ENCODE data around the gene TMEM255B.
"Not testable (repeated sequence)": the region's sequence is repeated elsewhere in the genome, so short reads cannot be mapped to it uniquely, and the experiment has no call there.

The TMEM255B gene

DNA sequence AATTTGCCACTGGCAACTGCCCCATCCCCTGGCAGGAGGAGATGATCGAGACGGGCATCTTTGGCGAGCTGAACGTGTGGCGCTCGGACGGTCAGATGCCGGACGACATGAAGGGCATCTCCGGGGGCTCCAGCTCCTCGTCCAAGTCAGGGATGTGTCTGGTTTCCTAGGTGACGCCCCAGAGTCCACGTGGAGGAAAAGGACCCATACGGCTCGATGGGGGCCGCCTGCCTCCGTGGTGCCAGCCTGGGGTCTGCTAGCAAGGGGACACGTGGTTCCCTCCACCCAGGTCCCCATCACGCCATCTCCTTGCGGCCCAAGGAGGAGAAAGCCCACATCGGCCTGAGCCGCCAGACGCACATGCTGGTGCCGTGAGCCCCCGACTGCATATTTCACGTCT is 23.8 kb upstream of the TMEM255B start:
- no peak for DNase-seq

DNA sequence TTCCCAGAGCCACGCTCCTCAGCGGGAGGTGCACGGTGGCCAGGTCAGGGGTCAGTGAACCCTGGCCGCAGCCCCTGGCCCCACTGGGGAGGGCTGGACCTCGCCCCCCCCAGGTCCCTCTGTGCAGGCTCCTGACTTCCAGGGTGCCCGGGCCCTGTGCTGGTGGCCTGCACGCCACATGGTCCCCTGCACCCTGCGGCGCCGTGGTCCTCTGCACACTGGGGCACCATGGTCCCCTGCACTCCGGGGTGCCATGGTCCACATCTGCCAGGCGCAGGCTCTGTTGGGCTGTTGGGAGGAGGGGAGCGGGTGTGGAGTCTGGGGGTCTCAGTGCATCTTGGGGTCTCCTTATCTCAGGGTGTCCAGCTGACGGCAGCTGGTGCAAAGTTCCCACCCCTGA is 23.3 kb upstream of the TMEM255B start:
- no peak for DNase-seq

DNA sequence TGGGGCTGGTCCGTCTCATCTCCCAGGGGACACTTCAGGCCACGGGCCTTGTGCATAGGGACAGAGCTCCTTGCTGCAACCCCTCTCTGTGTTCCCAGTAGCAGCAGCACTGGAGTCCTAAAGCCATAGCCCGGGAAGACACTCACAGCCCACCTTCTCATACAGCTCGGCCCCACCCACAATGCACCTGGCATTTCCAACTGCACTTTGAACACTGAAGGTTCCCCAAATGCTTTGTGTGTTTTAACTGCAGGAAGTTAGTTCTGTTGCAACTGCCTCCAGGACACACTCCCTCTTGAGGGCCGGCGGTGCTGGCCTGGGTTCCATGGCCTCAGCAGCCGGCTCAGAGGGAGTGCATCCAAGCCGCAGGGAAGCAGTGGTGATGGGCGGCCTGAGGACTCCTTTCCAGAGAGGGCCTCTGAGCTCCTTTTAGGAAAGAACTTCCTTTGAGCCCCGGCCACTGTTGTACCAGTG is 22.7 kb upstream of the TMEM255B start:
- DNase-seq: no peak

DNA sequence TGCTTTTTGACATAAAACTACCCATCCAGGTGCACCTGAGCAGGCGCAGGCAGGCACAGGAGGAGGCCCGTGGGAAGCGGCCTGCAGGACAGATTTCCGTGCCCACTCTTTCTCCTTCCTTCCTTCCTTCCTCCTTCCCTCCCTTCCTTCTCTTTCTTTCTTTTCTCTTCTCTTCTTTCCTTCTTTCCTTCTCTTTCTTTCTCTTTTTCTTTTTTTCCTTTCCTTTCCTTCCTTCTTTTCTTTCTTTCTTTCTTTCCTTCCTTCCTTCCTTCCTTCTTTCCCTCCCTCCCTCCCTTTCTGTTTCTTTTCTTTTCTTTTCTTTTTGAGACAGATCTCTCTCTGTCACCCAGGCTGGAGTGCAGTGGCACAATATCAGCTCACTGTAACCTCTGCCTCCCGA is 21.2 kb upstream of the TMEM255B start:
- no peak for DNase-seq

DNA sequence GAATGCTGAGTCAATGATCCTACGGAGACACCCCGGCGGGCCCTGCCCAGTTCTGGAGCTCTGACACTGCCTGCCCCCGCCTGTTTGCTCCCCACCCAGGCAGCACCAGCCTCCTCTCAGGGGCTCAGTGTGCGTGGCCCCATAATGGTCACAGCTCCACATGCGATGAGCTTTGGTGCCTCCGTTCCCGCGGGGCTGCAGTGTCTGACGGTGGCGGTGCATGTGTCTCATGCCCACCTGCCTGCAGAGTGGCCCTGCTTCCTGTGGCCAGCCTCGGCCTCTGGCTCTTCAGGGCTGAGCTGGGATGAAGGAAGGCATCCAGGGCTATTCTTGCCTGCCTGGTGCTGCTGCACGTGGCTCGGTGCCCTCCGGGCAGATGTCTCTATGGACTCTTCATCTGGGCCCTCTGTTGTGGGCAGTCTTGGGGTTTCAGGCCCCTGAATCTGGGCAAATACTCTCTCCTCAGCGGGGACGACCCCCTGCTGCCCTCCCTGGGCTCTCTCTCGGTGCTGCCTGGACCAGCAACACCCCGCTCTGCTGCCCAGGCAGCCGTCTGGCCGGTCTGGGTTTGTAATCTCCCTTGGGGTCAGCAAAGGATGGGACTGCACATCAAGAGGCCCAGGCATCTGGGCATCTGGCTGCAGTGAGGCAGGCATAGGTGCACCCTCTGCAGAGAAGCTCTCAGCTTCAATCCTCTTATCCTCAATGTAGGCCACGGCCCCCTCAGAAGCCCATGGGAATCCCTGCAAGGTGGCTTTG is 19.3 kb upstream of the TMEM255B start:
- no peak for DNase-seq

DNA sequence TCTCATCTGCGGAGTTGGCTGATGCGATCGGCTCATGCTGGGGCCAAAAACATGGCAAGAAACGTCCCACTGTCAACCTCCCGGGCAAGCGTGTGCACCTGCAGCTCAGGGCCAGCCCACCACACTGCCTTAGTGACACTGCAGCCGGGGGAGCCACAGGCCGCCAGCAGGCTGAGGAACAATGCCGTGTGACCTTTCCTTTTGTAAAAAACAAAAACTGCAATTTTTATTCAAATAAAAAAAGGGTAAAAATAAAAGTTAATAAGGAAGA is 18.8 kb upstream of the TMEM255B start:
- DNase-seq: no peak

DNA sequence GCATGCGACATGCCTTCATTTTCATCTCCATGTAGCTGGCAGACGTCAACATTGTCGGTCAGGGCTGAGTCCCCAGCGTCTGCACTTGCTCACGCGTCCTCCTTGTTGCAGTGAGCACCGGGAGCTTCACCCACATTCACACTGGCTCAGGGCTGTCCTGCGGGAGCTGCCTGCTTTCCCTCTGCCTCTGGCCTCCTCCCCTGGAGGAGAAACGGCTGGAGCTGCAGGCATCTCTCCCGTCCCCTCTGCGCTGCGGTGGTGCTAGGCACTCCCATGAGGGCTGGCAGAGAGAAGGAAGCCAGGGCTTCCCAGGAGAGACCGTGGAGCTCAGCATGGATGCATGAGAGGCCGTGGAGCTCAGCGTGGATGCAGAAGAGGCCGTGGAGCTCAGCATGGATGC is 18.4 kb upstream of the TMEM255B start:
- no peak for DNase-seq

DNA sequence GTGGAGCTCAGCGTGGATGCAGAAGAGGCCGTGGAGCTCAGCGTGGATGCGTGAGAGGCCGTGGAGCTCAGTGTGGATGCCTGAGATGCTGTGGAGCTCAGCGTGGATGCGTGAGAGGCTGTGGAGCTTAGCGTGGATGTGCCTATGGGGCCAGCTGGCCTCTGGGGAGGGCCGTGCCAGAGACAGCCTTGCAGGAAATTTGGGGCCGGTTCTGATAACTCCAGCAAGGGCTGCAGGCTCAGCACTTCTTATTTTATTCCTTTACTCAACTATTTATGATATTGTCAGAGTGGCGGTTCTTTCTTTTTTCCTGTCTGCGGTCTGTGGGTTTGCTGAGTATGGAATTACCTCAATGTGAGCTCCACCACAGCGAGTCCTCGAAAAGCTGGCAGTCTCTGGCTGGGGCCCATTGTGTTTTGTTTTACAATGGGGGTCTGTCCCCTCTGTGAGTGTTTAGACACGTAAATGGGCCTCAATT is 17.8 kb upstream of the TMEM255B start:
- DNase-seq: peak in 1 of 2 donors; percentile 17

DNA sequence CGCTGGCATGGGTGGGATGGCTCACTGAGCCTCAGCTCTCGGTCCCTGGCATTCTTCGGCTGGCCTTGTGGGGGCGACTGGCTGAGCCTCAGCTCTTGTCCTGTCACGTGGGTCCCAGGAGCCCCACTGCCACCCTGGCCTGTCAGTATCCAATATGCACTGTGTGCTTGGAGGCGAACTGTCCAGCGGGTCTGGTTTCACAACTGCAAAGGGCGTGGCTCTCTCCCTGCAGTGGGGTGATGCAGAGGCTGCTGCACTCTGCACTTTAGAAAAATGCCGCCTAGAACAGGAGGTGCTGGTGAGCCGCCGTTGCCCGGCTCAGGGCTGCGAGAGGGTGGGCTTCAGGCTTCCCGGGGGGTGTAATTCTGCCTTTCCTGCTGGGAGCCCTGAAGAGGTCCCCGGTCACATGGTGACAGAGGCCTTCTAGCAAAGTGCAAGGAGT is 17.0 kb upstream of the TMEM255B start:
- DNase-seq: peak in 1 of 2 donors; percentile 42

DNA sequence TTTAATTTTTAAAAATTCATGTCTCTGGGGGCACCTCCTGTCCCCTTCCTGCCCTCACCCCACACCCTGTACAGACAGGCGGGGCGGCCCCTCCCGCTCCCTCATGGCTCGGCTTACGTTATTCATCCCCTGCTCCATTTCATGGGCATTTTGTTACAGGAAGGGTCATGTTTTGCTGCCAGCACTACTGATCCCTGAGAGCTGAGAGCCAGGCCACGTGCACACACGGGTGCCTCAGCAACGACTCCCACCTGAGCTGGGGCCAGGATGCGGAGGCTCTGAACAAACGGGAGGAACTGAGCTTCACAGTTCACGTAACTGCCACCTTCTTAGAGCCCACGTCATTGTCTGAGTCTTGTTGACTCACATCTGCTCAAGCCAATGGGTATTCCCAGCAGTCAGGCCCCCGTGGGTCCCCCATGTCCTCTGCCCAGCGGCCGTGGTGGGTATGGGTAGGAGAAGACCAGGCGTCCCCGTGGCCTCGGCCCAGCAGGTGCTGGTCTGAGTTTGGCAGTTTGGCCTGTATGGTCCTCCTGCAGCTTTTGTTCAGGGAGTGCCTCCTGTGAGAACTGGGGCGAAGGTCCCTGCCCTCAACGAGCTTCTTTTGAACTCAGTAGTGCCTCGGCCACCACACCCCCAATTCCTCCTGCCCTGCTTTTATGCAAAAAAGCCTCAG is 16.4 kb upstream of the TMEM255B start:
- DNase-seq: no peak

DNA sequence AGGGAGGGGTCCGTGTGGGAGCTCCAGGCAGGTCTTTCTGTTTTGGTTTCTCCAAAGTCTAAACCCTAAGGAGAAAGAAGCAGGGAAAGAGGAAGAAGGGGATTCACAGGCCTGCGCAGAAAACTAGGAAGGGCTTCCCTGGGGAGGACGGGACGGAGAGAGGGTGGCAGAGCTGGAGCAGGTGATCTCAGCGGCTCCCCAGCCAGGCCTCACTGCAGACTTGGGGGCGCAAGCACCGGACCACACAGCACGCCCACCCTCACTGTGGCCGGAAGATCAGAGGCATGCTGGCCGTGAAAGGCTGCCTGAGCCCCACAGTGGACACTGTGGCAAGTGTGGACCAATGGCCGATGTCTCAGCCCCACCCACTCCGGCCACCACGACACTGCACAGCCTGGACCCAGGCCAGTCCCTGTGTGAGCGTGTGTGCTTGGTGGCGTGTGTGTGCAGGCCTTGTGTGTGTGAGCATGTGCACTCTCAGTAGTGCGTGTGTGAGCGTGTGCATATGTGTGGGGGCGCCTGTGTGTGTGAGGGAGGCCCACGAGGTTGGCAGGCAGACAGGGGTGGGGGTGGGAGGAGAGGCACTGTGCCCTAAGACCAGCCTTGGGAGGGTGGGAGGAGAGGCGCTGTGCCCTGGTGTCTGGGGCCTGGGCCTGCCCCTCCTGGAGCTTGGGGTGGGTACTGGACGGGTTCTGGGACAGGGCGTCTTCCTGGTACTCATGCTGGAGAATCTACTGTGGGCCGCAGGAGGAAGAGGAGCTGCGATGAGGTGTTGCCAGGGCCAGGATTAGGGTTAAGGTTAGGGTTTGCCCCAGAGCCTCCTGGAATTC is 15.4 kb upstream of the TMEM255B start:
- DNase-seq: no peak

DNA sequence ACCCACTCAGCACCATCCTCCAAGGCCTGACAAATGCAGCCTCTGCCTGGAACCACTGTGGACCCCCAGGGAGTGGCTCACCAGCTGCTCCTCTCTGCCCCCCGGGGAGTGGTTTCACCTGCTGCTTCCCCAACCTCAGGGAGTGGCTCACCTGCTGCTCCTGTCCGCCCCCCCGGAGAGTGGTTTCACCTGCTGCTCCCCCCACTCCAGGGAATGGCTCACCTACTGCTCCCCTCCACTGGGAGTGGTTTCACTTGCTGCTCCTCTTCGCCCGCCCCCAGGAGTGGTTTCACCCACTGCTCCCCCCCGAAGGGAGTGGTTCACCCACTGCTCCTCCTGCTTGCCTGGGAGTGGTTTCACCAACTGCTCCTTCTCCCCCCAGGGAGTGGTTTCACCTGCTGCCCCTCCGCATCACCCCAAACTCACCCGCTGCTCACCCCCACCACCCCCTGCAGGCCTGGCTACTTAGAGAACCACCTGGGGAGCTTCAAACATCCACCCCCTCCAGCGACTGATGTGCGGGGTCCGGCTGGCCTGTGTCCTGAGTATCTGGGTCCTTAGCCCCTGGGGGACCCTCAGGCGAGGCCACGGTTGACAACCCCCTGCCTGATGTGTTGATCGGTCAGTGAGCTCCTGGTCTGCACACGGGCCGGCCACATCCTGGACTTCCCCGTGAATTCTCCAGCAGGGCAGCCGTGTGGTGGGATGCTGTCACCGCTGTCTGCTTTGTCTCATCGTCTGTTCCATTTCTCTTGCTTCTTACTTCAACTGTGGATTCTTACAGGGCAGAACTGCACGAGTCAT is 14.6 kb upstream of the TMEM255B start:
- no peak for DNase-seq

DNA sequence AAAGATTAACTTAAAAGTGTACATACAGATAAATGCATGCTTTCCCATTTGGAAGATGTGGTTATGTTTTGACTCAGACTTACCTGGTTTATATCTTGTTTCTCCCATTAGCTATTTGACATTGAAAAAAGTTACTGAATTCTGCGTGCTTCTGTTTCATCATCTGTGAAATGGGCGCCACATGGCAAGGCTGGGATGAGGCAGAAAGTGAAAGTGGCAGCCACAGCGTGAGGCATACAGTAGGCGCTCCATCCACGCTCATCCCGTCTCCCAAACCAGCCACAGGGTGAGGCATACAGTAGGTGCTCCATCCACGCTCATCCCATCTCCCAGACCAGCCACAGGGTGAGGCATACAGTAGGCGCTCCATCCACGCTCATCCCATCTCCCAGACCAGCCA is 14.0 kb upstream of the TMEM255B start:
- no peak for DNase-seq

DNA sequence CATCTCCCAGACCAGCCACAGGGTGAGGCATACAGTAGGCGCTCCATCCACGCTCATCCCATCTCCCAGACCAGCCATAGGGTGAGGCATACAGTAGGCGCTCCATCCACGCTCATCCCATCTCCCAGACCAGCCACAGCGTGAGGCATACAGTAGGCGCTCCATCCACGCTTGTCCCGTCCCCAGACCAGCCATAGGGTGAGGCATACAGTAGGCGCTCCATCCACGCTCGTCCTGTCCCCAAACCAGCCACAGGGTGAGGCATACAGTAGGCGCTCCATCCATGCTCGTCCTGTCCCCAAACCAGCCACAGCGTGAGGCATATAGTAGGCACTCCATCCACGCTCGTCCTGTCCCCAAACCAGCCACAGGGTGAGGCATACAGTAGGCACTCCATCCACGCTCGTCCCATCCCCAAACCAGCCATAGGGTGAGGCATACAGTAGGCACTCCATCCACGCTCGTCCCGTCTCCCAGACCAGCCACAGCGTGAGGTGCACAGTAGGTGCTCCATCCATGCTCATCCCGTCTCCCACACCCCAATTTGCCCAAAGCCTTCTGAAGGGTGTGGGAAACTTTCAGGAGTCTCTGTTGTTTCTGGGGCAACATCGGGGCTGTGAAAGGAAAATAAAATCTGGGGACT is 13.4 kb upstream of the TMEM255B start:
- not testable (repeated sequence) for DNase-seq

DNA sequence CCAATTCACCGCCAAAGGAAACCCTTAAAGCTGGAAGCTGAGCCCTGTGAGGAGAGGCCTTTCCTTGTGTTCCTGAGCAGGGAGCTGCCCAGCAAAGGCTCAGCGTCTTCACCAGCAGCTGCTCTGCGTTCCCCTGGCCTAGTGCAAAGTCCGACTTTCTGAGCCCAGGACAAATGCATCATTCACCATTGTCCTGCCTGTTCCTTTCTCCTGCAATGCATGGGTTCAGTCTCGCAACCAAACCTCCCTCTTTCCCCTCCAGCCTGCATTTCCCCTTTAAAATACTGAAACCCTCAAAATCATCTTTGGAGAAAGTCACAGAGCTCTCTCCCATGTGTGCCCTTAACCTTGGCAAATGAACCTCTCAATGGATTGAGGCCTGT is 12.9 kb upstream of the TMEM255B start:
- DNase-seq: no peak

DNA sequence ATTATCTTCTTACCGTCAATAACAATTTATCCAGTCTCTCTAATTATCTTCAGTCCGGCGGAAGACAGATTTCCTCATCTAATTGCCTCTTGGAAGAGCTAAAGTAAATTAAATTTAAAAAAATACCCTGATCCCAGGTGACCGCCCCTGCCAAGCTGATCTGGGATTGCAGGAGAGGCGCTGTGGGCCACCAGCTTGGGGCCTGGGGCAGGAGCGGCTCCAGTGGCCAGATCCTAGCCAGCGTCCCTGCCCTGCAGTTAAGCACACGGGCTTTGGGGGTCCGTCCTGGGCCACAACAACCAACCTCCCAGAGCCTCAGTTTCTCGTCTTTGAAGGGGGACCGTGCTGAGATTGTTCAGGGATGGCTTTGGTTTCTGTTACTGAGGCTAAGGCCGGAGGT is 12.4 kb upstream of the TMEM255B start:
- no peak for DNase-seq

DNA sequence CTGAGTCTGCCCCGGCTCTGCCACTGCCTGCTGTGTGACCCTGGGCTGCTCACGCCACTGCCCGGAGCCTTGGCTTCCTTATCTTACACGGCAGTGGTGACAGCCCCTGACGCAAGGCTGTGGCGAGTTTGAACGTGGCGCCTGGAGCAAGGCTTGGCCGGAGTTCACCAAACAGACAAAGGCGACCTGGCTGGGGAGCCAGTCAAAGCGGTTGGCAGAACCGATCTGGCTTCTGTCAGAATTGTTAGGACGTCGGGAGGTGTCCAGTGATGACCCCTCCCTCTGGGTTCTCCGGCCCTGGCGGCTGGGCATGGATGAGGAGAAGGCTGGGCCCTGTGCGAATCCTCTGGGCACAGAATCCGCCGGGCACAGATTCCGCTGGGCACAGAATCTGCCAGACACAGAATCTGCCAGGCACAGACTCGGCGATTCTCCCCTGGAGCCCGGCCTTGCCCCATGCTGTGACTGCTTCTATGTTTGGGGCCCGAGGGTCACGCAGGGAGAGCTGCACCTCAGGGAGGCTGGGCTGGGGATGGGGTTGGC is 11.7 kb upstream of the TMEM255B start:
- no peak for DNase-seq

DNA sequence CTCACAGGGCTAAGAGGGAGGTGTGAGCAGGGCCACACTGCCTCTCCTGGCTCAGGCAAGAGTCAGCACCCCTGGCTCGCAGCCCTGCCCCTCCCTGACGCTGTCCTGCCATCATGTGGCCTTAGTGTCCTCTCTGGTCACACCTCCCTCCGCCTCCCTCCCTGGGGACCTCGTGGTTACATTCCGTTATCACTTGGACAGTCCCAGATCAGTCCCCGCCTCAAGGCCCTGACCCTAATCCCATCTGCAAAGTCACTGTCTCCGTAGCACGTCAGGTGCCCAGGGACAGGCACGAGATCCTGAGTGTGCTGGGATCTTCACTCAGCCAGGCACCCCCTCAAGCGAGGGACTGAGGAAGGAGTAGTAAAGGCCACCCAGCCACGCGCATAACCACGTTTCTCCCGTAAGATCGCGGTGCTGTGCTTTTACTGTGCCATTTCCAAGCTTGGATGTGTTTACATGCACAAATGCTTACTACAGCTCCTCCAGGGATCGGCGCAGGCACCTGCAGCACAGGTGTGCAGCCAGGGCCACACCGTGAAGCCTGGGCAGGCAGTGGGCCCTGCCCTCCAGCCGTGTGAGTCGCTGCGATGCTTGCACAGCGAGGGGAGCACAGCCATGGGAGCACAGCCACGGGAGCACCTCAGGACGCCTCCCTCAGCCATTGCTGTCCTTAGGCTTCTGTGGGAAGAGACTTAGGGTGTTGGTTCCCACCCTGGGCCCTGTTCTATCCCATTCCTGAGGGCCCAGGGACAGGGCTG is 10.7 kb upstream of the TMEM255B start:
- DNase-seq: no peak

DNA sequence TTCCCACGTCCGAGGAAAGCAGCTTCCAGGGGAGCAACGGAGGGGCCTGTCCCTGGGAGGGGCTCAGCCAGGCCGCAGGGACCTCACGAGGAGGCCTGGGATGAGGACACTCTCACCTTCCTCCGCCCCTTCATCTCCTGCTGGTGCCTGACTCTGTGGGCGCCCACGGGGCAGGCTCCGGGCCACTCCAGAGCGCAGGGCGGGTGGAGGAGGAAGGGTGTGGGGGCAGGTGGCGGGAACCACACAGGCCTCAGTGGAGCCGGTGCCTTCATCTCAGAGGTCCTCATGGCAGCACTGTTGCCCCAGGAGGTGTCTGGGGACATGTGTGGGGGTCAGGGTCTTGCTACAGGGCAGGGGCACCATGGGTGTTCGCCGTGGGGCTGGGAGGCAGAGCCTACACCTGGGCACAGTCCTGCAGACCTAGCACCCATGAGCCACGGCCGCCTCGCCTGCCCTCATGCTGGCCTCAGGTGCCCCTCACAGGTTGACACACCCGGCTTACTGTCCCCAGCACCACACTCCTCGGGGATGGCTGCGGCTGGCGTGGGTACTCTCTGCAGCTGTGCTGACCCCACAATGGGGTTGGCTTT is 10.1 kb upstream of the TMEM255B start:
- no peak for DNase-seq

DNA sequence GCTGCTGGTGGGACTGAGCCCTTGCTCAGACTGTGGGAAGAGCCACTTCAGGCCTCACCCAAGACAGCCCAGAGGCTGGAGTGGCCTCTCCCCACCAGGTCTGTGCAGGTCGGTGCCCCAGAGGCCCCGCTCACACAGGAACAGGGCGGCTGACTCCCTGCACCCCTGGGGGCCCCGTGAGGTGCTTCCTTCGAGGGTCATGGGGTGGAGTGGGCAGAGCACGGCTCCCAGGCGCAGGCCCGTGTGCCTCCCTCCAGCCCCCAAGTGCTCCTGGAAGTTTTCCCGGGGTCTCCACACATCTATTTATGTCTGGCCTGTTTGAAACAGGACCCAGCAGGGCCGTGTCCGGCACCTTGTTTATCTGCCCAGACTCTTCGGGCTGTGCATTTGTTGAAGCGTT is 9.5 kb upstream of the TMEM255B start:
- no peak for DNase-seq

DNA sequence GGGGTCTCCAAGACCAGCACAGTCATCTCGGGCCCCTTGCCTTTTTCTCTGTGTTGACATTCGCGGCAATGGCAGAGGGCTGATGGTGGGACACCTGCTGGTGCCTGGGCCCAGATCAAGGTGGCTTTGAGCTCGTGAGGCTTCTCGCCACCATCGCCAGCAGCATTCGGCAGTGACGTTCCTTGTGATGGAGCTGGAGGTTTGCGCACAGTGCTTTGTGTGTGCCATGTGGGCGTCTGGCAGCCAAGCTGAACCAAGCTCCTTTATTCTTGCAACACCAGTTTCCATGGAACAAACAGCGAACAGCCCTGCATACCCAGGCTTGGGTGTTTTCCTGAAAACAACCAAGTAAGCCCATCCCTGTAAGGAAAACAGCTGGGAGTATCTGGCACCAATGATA is 9.1 kb upstream of the TMEM255B start:
- no peak for DNase-seq

Data from CD4-positive, alpha-beta T cell treated with Interleukin-4 for 1 hour (primary cell).